Neutrophil (primary cell): ENCODE data around the gene ATP9B.

Experiments
- H3K27ac ChIP-seq: fragments of 200-600 bp; sonication (generic); 2 replicates; pipeline ENCODE4 v1.5.1; 2016; ENCODE audit warnings: mild to moderate bottlenecking, moderate library complexity
- H3K27me3 ChIP-seq: fragments of 200-600 bp; sonication (generic); 2 replicates; pipeline ENCODE4 v1.6.0; 2016; ENCODE audit warnings: mild to moderate bottlenecking
- H3K36me3 ChIP-seq: fragments of 200-600 bp; sonication (generic); 2 replicates; pipeline ENCODE4 v1.5.1; 2017
- H3K4me1 ChIP-seq, 2 experiments: fragments of 200-600 bp in 1 of 2; sonication (generic) in 1 of 2; 1 replicate in 1 of 2; 2 replicates in 1 of 2; pipeline versions ENCODE4 v1.5.1 to v1.6.1; 2013 to 2016; ENCODE audit warnings: low read depth in 1 of 2, low read length in 1 of 2, mild to moderate bottlenecking in 1 of 2, moderate library complexity in 1 of 2; ENCODE audit not compliant: control insufficient read depth in 1 of 2, insufficient read depth in 1 of 2
- H3K4me3 ChIP-seq, 2 experiments: fragments of 200-600 bp in 1 of 2; sonication (generic) in 1 of 2; 1 replicate in 1 of 2; 2 replicates in 1 of 2; pipeline ENCODE4 v1.5.1; 2013 to 2016; ENCODE audit warnings: low read depth in 1 of 2, low read length in 1 of 2, mild to moderate bottlenecking in 1 of 2, moderate library complexity in 1 of 2
- H3K9me3 ChIP-seq: fragments of 200-600 bp; sonication (generic); 2 replicates; pipeline ENCODE4 v1.5.1; 2016
- CTCF ChIP-seq: fragments of 200-600 bp; sonication (generic); IDR thresholded peaks from 2 replicates; pipeline ENCODE4 v1.5.1; 2016; ENCODE audit warnings: antibody characterized with exemption

The ATP9B gene

GRCh38 chr18:79223431-79223830, 154.2 kb downstream of the ATP9B start:
- Histone ChIP-seq H3K4me1 (no peaks in the 10 kb centered on the region), H3K27me3 (no peaks in the 10 kb centered on the region), H3K27ac (no peak overlapping the region), H3K9me3 (no peaks in the 10 kb centered on the region), H3K36me3 (no peaks in the 10 kb centered on the region), H3K4me3 (no peak overlapping the region)
- no peak for TF ChIP-seq CTCF

GRCh38 chr18:79224381-79224780, 155.2 kb downstream of the ATP9B start:
- Histone ChIP-seq H3K36me3 (no peaks in the 10 kb centered on the region), H3K4me3 (no peak overlapping the region), H3K27ac (no peak overlapping the region), H3K4me1 (no peaks in the 10 kb centered on the region), H3K27me3 (no peaks in the 10 kb centered on the region), H3K9me3 (no peaks in the 10 kb centered on the region)
- TF ChIP-seq CTCF = no peak

GRCh38 chr18:79227621-79228020, 158.4 kb downstream of the ATP9B start:
- no peaks in the 10 kb centered on the region for H3K36me3 ChIP-seq
- no peak overlapping the region for H3K27ac ChIP-seq
- no peak for TF ChIP-seq CTCF
- no peak overlapping the region for H3K4me3 ChIP-seq
- H3K9me3 ChIP-seq = no peaks in the 10 kb centered on the region
- no peaks in the 10 kb centered on the region for H3K27me3 ChIP-seq
- H3K4me1 ChIP-seq = no peaks in the 10 kb centered on the region

DNA sequence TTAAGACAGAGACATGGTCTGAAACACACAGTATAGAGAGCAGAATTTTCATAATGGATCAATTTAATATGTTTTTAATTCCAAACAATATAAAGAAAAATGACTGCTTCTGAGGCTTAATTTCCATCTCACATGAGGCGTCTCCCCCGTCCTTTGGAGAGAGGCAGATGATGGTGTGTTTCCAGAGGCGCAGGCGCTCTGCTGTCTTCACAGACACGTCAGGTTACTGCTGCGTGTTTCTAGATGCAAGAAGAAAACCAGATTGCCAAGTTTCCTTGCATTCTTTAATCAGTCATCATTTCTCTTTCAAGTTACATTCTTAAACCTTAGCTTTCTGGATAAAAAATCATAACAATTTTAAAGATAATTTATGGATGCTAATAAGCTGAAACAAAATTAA, 160.2 kb downstream of the ATP9B start:
- Histone ChIP-seq H3K36me3 (no peaks in the 10 kb centered on the region), H3K4me3 (no peak overlapping the region), H3K27me3 (no peaks in the 10 kb centered on the region), H3K9me3 (no peaks in the 10 kb centered on the region), H3K27ac (no peak overlapping the region), H3K4me1 (no peaks in the 10 kb centered on the region)
- no peak for TF ChIP-seq CTCF

GRCh38 chr18:79234438-79234837, 165.2 kb downstream of the ATP9B start:
- H3K36me3 ChIP-seq = no peaks in the 10 kb centered on the region
- TF ChIP-seq CTCF = no peak
- H3K4me3 ChIP-seq = no peak overlapping the region
- H3K9me3 ChIP-seq = no peaks in the 10 kb centered on the region
- no peaks in the 10 kb centered on the region for H3K4me1 ChIP-seq
- no peak overlapping the region for H3K27ac ChIP-seq
- H3K27me3 ChIP-seq = no peaks in the 10 kb centered on the region

DNA sequence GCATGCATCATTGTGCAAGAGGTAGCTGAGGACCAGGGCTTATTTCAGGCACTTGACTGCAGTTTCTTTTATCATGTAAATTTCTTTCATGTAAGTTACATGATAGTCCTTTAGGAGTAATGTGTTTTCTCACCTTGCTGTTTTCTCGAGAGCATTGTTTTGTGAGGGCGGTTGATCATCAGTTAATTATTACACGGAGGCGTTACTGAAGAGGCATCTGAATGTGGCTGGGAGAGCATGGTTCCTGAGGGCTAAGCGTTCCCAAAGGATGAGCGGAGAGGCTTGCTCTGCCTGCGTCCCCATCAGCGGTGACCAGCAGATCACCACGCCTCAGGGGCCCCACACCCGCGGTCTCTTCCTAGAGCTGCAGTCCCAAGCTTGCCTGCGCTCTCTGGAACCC, 170.4 kb downstream of the ATP9B start:
- Histone ChIP-seq H3K27ac (no peak overlapping the region), H3K9me3 (no peaks in the 10 kb centered on the region), H3K27me3 (no peaks in the 10 kb centered on the region), H3K4me1 (no peaks in the 10 kb centered on the region), H3K36me3 (no peaks in the 10 kb centered on the region), H3K4me3 (no peak overlapping the region)
- TF ChIP-seq CTCF = no peak
